Tibial nerve (tissue), 4 donors: Measurements from ENCODE around the gene NTNG1. TPM values are rescaled to one million over a fixed set of nuclear protein-coding genes. Genes with fewer than 3 reads are reported as not detected.

Experiments
- DNase-seq, 2 donors: peaks; one replicate each; pipeline ENCODE4 v3.0.0-alpha.2; 2019; ENCODE audit warnings: low spot score in 2 of 2
- H3K27ac ChIP-seq, 4 donors: fragments of 200-600 bp; sonication (generic) in 3 of 4; one replicate each; pipeline ENCODE4 v1.5.1; 2017 to 2019; ENCODE audit warnings: mild to moderate bottlenecking in 1 of 4
- H3K27me3 ChIP-seq, 2 donors: fragments of 200-600 bp; sonication (generic) in 1 of 2; one replicate each; pipeline versions ENCODE4 v1.5.1 to v1.6.0; 2017 to 2019
- H3K36me3 ChIP-seq, 3 donors: fragments of 200-600 bp; sonication (generic); one replicate each; pipeline ENCODE4 v1.5.1; 2018 to 2019
- H3K4me1 ChIP-seq, 4 donors: fragments of 200-600 bp; sonication (generic) in 3 of 4; one replicate each; pipeline ENCODE4 v1.5.1; 2017 to 2019
- H3K4me3 ChIP-seq, 4 donors: fragments of 200-600 bp; sonication (generic) in 3 of 4; one replicate each; pipeline ENCODE4 v1.5.1; 2017 to 2019; ENCODE audit warnings: mild to moderate bottlenecking in 1 of 4, moderate library complexity in 1 of 4
- H3K9me3 ChIP-seq, 4 donors: fragments of 200-600 bp; sonication (generic) in 3 of 4; one replicate each; pipeline ENCODE4 v1.5.1; 2017 to 2019
- CTCF ChIP-seq, 5 experiments: fragments of 200-600 bp in 3 of 5; fragments of 450-650 bp in 2 of 5; sonication (generic) in 3 of 5; IDR thresholded peaks; one replicate each; pipeline ENCODE4 v1.5.1; 2016 to 2019; ENCODE audit warnings: antibody characterized with exemption in 5 of 5, mild to moderate bottlenecking in 3 of 5, moderate library complexity in 2 of 5
- EP300 ChIP-seq, 2 donors: sonication (generic); formaldehyde crosslinking; IDR thresholded peaks; one replicate each; pipeline ENCODE4 v1.6.1; 2017; ENCODE audit warnings: antibody characterized with exemption in 2 of 2, mild to moderate bottlenecking in 1 of 2
- POLR2A ChIP-seq, 2 donors: fragments of 450-650 bp; IDR thresholded peaks; one replicate each; pipeline ENCODE4 v1.6.1; 2017; ENCODE audit warnings: antibody characterized with exemption in 2 of 2, mild to moderate bottlenecking in 2 of 2, moderate library complexity in 2 of 2
- WGBS, 2 donors: methylation state at CpG; one replicate each; pipeline ENCODE4 v1.1.5; 2018; 5-methylcytosine and 5-hydroxymethylcytosine counted together
- total RNA-seq, 4 donors: library from RNA; depleted of rRNA; stranded (reverse); fragments of >200 nt; gene quantifications; one replicate each; pipeline ENCODE4 v1.1.0, GENCODE V29; 2016

Gene NTNG1
- total RNA-seq, 4 donors from 2014 or later = 1.4 to 6.6 (median 3.9) TPM

GRCh38 chr1:107151295-107151694 is 10.5 kb downstream of the NTNG1 start:
- H3K27ac ChIP-seq = no peak overlapping the region
- H3K4me3 ChIP-seq = no peak overlapping the region
- no peaks in the 10 kb centered on the region for H3K36me3 ChIP-seq
- H3K9me3 ChIP-seq = no peaks in the 10 kb centered on the region
- 93 to 95% methylated on average over 3 of the region's 3 CpGs for WGBS, 2 donors
- TF ChIP-seq CTCF (IDR thresholded peaks at IDR 0.05) (no peak), POLR2A (IDR thresholded peaks at IDR 0.05) (no peak), EP300 (IDR thresholded peaks at IDR 0.05) (no peak)
- no peaks in the 10 kb centered on the region for H3K4me1 ChIP-seq
- no peak for DNase-seq
- no peaks in the 10 kb centered on the region for H3K27me3 ChIP-seq

GRCh38 chr1:107152395-107152794 is 11.6 kb downstream of the NTNG1 start:
- H3K4me3 ChIP-seq = no peak overlapping the region
- no peak for DNase-seq
- TF ChIP-seq EP300 (IDR thresholded peaks at IDR 0.05) (no peak), POLR2A (IDR thresholded peaks at IDR 0.05) (no peak), CTCF (IDR thresholded peaks at IDR 0.05) (no peak)
- no peaks in the 10 kb centered on the region for H3K4me1 ChIP-seq
- H3K27ac ChIP-seq = no peak overlapping the region
- 61 to 67% methylated on average over 4 of the region's 4 CpGs for WGBS, 2 donors
- no peaks in the 10 kb centered on the region for H3K36me3 ChIP-seq
- H3K27me3 ChIP-seq = no peaks in the 10 kb centered on the region
- H3K9me3 ChIP-seq = no peaks in the 10 kb centered on the region

GRCh38 chr1:107153014-107153413 is 12.2 kb downstream of the NTNG1 start:
- Histone ChIP-seq H3K4me1 (no peaks in the 10 kb centered on the region), H3K9me3 (no peaks in the 10 kb centered on the region), H3K27me3 (no peaks in the 10 kb centered on the region), H3K36me3 (no peaks in the 10 kb centered on the region), H3K4me3 (no peak overlapping the region), H3K27ac (no peak overlapping the region)
- no peak for TF ChIP-seq EP300 (IDR thresholded peaks at IDR 0.05)
- no peak for TF ChIP-seq CTCF (IDR thresholded peaks at IDR 0.05)
- TF ChIP-seq POLR2A (IDR thresholded peaks at IDR 0.05) = no peak
- WGBS, 2 donors = 88 to 89% methylated on average over 2 of the region's 2 CpGs
- DNase-seq = no peak

GRCh38 chr1:107158496-107158895 is 17.7 kb downstream of the NTNG1 start:
- Histone ChIP-seq H3K36me3 (no peaks in the 10 kb centered on the region), H3K9me3 (no peaks in the 10 kb centered on the region), H3K4me1 (no peaks in the 10 kb centered on the region), H3K27ac (no peak overlapping the region), H3K27me3 (no peaks in the 10 kb centered on the region), H3K4me3 (no peak overlapping the region)
- TF ChIP-seq CTCF (IDR thresholded peaks at IDR 0.05) (no peak), EP300 (IDR thresholded peaks at IDR 0.05) (no peak), POLR2A (IDR thresholded peaks at IDR 0.05) (no peak)
- 75 to 76% methylated on average over 5 of the region's 5 CpGs for WGBS, 2 donors
- DNase-seq = no peak

GRCh38 chr1:107158991-107159390 is 18.2 kb downstream of the NTNG1 start:
- no peaks in the 10 kb centered on the region for H3K9me3 ChIP-seq
- 47 to 50% methylated on average over 3 of the region's 3 CpGs for WGBS, 2 donors
- H3K27me3 ChIP-seq = no peaks in the 10 kb centered on the region

More at GRCh38 chr1:107158991-107159390, 18.2 kb downstream of the NTNG1 start:
- no peak overlapping the region for H3K4me3 ChIP-seq
- no peaks in the 10 kb centered on the region for H3K36me3 ChIP-seq
- no peak for DNase-seq
- TF ChIP-seq EP300 (IDR thresholded peaks at IDR 0.05) (no peak), CTCF (IDR thresholded peaks at IDR 0.05) (no peak), POLR2A (IDR thresholded peaks at IDR 0.05) (no peak)
- no peaks in the 10 kb centered on the region for H3K4me1 ChIP-seq
- H3K27ac ChIP-seq = no peak overlapping the region
